Cerebellar cortex (tissue), 1 donor: ENCODE measurements around the gene ACBD3.

ENCODE experiments used
- DNase-seq: peaks from one replicate; pipeline ENCODE4 v3.0.0-alpha.2; 2015; ENCODE audit warnings: low spot score

The ACBD3 gene

GRCh38 chr1:226111098-226111882 lies 75.3 kb downstream of the ACBD3 start:
- no peak for DNase-seq

GRCh38 chr1:226110249-226111097 lies 76.1 kb downstream of the ACBD3 start:
- DNase-seq, result peak; percentile 63

GRCh38 chr1:226109829-226110248 lies 76.7 kb downstream of the ACBD3 start:
- DNase-seq, result peak; percentile 93

GRCh38 chr1:226108935-226109828 lies 77.4 kb downstream of the ACBD3 start:
- peak; percentile 37 for DNase-seq

GRCh38 chr1:226107471-226108460 lies 78.8 kb downstream of the ACBD3 start:
- DNase-seq, result no peak

GRCh38 chr1:226104671-226105121 lies 81.8 kb downstream of the ACBD3 start:
- peak; percentile 91 for DNase-seq

GRCh38 chr1:226100436-226101391 lies 85.8 kb downstream of the ACBD3 start:
- peak; percentile 55 for DNase-seq

GRCh38 chr1:226098870-226099835 lies 87.4 kb downstream of the ACBD3 start:
- no peak for DNase-seq

GRCh38 chr1:226097866-226098625 lies 88.5 kb downstream of the ACBD3 start:
- DNase-seq, result peak; percentile 93

GRCh38 chr1:226095286-226095685 lies 91.3 kb downstream of the ACBD3 start:
- no peak for DNase-seq
